HG03108 (cell line): ENCODE data around the gene CD83.

Source experiments
- ATAC-seq: cut with Tn5 transposase; IDR thresholded peaks from one replicate; pipeline ENCODE4 v1.9.1; 2021; ENCODE audit warnings: moderate library complexity; ENCODE audit not compliant: unreplicated experiment

CD83 gene

DNA sequence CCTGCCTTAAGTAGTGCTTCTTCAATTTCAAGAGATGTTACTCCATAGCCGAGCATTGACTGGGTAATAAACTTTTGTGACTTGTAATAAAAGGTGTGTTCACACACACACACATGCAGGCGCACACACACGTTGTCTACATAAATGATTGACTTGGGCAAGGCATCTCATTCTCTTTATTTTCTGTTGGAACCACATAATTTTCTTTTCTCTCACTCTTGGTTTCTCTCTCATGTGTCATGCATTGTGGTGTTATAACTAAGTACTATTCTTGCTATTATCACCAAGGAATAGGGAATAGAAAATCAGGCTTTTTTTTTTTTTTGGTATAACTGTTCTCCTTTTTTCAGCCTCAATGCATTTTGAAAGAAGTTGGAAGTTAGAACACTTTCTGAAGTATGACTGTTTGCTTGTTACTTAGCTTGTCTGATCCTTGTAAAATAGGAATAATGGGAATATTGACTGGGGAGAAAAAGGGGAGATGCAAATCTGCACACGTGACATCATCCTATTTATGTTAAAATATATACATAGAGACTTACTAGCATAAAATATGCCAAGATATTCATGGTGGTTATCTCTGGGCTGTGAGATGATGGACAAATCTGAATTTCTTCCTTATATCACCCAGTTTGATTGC, 26.1 kb upstream of the CD83 start:
- ATAC-seq = no peak

DNA sequence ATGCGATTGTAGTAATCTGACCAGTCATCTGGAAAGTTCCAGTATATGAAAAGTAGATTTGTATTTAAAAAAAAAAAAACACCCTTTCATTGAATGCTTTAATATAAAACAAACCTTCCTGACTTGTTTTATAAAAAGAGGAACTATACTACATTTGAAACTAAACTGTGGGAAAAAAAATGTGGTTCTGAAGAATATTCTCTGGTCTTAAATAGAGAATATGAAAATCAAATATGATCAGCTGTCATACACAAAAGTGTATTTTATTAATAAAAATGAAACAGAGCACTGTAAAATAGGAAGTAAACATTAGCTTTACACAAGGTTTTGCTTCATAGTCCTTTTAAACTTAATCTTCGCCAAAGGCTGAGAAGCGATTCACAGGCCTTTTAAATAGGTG, 25.3 kb upstream of the CD83 start:
- ATAC-seq = no peak

DNA sequence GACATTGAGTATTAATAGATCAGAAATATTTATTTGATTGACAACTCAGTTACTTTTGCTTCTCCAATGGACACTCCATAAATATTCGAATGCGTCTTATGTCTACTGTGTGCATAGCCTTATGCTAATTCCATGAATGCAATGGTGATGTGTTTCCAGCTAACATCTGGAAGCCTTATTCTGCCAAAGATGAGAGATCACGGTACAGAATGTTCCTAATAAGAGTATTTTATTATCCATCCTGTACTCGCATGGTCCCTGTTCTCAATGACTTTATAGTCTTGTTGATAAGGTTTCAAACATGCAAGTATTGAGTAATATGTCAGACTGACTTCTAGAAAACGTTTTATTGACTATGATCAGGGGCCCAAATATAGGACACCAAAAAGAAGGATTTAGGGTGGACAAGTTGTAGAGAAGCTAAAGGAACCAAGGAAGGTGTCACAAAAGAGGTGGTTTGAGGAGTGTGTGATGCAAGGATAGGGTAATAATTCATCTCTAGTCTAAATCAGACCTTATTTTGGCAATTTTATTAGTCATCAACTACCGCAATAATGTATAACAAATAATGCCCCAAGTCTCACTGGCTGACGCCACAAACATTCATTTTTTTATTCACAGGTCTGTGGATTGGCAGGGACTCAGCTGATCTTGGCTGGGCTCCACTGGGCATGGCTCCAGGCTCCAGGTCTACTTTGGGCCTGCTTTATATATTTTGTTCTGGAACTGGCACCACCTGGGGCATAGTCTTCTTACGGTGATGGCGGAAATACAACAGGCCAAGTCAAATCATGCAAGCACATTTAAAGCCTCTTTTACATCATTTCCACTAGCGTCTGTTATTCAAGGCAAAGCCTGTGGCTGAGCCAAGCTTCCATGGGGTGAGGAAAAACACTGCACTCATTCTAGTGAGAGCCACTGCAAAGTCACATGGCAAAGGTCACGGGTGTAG, 24.5 kb upstream of the CD83 start:
- ATAC-seq = no peak

DNA sequence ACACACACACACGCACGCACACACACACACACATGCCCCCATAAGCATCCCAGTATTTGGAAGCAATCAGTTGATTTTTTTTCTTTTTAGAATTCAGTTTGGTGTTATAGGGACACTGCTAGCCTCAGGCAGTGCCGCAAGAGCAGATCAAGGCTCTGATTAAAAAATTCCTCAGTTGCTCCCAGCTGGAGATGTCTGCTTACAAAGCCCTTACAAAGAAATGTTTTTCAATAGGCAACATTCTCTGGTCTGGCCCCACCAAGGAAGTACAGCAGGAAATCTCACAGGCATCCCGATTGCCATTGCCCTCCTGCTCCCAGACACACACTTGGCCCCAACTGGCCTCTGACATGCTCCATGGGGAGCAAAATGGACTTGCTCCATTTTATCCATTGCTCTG, 22.9 kb upstream of the CD83 start:
- no peak for ATAC-seq

DNA sequence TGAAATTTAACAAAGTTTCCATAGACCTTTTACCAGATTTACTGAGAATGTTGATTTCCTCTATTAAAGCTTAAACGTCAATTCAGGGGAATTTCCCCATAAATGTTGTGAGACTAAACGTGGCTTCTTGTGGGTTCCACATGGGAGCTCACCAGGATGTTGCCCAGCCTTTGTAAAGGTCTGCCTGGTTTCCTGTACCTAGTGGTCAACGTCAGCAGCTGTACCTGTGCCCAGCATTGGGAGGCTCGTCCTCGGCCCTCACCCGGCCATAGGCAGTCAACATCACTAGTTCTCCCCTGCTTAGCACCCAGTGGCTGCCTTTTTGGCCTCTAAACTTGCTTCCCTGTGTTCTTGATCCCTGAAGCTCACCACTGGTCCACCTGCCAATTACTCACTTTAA, 22.1 kb upstream of the CD83 start:
- peak; percentile 66 for ATAC-seq

DNA sequence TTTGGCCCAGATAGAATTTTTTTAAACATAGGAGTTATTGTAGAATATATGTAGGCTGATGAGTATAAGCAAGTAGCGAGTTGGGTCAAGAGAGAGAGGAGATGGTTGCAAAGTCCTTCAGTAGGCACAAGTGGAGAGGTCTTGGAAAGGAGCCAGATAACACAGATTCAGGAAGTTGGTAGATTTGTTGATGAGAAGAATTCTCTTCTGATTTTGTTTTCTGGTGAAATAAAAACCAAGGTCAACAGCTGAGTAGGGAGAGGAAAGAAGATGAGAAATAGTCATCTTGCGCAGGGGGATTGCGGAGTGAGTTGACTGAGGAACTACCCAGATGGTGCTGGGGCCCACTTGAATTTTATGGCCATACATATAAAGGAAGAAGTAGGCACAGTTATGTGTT, 17.4 kb upstream of the CD83 start:
- ATAC-seq = no peak

DNA sequence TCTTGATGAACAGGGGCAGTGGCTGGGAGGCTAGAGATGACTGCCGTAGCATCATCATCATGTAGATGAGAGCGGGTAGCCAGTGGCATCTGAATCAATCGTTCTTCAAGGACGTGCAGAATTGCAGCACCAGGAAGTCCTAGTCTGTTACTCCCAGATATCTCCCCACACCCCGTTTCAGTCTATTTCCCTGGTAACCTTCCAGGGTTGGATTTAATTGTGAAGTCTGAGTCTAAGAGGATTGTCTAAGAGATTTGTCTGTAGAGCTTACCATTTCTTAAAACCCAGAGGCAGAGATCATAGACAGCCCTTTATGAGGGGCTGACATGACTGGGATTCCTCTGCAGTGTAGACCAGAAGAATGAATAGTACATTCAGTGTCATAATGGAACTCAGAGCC, 16.6 kb upstream of the CD83 start:
- no peak for ATAC-seq

DNA sequence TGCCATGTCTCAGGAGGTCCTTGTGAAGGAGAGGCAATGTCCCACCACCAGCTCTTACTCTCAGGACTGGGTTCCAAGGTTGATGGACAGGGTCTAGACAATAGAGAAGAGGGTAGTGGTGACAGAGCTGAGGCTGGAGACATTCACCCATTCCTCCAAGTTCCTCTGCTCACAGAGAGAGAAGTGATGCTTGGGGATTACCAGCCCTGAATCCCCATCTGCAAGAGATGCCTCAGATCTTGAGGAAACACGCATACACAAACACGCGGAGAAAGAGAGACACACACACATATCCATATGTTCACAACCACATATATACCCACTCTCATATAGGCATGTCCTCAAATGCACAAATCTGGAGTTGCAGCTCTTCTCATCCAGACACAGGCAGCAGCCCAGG, 15.2 kb upstream of the CD83 start:
- no peak for ATAC-seq

DNA sequence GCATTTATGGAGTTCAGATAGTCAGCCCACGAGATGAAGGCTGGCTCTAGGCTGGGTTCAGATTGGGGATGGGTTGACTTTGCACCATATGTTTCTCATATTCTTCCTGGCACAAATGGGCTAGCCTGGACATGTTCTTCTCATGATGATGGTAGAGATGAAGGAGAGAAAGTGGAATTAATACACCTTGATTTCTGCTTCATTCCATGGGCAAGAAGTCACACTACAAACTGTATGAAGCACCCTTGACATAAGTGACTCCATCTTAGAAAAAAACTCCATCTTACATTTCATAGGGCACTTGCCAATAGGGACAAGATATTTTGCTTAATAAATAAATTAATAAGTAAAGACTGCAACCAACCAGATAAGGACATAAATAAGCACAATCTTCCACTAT, 12.0 kb upstream of the CD83 start:
- ATAC-seq = no peak

DNA sequence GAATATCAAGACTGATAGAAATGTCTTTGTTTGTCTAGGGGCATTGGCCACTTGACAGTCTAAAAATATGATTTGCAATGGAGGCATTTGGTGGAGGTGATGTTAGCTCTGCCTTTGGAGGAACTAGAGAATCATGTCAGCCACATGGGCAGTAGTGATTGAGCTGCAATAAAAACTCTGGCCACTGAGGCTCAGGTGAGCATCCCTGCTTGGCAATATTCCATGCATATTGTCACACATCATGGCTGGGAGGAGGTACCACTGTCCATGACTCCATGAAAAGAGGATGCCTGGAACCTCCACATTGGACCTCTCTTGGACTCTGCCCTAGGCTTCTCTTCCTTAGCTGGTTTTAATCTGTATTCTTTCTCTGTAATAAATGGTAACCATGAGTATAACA, 10.6 kb upstream of the CD83 start:
- no peak for ATAC-seq

DNA sequence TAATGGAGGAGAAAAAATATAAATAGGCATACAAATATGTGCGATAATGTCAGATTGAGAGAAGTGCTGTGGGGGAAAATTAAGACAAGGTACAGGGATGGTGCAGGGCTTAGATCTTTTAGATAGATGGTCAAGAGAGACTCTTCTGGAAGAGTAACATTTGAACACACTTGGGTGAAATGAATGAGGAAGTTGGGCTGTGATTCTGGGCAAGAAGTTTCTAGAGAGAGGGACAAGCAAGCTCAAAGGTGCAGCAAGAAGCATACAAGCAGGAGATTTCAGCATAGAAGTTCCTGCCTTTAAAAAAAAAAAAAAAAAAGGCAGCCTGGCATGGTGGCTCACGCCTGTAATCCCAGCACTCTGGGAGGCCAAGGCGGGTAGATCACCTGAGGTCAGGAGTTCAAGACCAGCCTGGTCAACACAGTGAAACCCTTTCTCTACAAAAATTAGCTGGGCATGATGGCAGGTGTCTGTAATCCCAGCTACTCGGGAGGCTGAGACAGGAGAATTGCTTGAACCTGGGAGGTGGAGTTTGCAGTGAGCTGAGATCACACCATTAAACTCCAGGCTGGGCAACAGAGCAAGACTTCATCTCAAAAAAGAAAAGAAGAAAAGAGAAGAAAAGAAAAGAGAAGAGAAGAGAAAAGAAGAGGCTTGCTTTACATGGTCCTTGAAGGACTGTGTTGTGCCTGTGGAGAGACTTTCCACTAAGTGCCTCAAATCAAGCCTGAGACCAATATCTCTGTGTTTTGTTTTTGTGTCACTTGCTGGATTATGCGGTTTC, 9.7 kb upstream of the CD83 start:
- no peak for ATAC-seq

DNA sequence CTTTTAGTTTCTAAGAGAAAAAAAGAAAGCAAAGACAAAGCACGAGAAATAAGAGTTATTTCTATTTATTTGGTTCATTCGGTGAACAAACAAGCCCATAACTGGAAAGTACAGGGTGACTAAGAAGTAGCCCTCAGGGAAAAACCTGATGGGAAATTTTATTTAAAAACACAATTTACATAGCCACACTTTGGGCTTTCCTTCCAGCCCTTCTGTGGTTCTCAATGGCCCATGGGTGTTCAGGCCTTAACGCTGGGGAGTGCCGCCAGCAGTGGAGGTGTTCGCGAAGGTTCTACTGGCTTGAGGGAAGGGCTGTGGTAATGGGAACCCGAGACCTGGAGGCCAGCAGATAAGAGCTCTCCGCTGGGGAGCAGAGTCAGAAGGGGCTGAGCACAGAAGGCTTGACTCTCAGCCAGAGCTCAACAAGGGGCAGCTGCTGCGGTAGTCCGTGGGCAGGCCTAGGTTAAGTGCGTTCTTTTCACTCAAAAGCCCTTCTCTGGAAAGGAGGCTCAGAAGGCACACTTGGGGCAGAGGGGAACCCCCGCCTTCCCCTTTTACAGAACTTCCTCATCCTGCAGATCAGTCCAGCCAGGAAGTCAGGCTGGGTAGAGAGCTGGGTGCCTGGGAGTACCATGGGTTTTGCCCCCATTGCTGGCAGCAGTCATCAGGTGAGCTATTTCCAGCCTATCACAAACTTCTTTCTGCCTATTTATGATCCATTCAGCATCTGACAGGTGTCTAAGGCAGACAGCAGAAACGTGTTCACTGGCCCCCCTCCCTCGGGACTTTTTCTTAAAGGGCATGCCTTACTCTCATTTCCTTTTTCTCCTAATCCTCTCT, 8.8 kb upstream of the CD83 start:
- peak; percentile 64 for ATAC-seq

DNA sequence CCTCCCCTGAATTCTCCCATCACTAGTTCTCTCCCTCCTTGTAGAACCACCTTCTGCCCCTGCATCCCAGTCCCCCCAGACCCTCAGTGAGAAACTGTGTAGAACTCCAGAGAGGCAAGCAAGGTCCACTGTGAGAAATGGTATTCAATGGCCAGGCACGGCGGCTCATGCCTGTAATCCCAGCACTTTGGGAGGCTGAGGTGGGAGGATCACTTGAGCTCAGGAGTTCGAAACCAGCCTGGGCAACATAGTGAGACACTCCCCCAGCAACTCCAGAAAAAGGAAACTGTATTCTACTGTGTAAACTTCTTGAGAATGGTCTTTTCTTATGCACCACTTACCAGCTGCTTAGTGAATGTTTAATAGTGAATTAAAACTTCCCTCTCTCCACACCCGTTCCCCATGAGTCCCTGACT, 8.2 kb upstream of the CD83 start:
- ATAC-seq = peak; percentile 8

DNA sequence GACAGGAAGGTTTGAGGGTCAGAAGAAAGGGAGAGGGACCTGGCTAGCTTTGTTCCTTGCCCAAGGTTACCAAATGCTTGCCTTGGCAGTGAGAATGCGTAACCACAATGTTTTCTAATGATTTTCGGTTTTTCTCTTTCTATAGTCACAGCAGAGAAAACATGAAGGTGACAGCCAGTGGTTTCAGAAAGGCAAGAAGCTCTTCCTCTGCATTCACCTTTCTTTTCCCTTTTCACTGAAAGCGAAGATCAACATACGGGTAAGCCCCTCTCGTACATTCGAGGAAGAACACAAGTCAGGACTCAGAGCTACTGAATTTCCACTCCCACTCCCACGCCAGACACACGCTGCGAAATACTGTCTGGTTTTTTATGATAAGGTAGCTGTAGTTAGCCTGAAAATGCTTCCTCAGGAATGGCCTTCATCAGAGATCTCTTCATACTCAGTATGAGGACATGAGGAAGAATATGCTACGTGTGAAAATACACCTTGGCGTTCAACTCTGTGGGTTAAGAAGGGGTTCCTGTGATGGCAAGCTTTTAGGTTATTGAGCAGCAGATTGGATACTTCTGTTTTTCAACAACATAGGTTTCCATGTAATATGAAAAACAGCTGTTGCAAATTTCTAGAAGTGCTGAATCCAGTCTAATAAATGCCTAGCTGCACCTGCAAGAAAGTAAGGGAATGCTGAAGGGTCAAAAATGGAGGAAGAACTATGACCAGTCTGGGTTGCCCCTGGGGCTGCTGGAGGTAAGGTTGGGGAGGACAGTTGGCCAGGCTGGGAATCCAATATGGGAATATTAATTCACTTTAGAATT, 7.4 kb upstream of the CD83 start:
- ATAC-seq = peak; percentile 48

DNA sequence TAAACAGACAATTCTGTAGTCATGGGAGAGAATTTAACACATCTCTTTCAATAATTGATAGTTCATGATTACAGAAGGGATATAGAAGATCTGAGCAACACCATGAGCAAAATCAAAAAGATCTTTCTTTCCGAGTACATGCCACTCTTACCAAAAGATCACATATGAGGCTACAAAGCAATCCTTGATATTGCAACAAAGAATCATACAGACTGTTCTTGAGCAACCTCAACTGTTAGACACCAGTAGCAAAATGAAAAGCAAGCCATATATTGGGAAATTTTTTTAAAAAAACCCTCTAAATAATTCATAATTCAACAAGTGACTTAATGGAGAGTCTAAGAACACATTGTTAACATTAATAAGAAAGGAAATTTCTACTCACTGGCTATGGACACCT, 3.6 kb upstream of the CD83 start:
- ATAC-seq = no peak

DNA sequence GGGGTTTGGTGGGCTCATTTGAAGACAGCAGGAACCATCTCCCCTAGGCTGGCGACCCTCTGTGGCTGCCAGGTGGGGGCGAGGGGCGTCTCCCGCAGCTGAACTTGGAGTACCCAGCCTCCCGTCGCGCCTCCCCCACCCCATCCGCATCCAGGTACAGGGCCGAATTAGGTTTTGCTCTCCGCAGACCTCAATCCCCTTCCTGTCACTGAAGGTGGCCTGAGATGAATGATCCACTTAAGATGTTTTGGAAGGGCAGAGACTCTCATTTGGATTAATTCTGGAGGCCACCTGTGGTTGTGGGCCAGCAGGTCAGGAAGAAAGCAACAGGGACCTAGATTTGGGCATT, 493 bp downstream of the CD83 start:
- peak; percentile 1 for ATAC-seq

DNA sequence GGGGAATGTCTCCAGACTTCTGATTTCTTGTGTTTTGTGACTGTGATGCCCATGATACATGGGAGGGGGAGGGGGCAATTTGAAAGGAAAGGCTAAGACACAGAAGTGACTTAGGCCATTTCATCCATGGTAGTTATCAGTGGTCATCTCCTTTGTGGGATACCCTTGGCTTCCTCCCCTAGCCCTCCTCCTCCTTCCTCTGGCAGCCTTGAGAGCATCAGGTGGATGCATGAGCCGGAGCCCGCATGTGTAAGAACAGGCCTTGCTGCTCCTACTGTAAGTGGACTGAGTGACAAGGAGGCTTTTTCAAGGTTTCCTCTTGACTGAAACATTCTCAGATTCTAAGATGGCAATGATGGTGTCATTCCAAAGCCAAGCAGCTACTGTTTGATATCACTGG, 874 bp downstream of the CD83 start:
- no peak for ATAC-seq

DNA sequence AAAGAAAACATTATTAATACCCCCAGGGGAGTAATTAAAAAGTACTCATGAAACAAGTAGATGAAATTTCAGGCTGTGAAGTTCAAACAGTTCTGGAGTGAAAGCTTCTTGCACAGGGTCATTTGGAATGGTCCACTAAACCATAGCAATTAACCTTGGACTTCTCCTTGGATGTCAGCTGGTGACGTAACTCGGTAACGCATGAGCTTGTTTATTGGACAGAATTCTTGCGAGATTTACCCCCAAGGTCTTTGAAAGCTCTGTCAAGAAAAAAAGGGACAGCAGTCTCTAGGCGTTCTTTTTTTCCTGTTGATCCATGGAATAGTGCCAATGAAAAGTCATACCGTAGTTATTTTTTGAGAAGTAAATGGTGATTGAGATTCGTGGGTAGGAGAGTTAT, 2.2 kb downstream of the CD83 start:
- no peak for ATAC-seq

DNA sequence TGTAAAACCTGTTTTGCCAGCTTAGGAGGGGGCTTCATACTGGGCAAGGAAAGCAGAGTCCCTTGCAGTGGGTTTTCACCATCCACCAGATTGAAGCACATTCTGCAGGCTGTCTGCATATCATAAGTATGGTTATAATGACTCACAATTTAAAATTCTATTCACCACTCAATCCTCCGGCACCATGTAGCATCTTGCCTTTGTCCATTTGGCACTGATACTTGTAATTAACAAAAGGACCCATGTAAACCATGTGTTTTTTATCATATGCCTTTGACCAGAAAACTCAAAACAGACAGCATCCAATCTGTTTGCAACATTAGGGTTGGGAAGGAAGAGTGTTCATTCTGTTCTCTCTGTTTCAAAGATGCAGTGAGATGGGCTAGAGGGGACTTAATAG, 3.0 kb downstream of the CD83 start:
- no peak for ATAC-seq

DNA sequence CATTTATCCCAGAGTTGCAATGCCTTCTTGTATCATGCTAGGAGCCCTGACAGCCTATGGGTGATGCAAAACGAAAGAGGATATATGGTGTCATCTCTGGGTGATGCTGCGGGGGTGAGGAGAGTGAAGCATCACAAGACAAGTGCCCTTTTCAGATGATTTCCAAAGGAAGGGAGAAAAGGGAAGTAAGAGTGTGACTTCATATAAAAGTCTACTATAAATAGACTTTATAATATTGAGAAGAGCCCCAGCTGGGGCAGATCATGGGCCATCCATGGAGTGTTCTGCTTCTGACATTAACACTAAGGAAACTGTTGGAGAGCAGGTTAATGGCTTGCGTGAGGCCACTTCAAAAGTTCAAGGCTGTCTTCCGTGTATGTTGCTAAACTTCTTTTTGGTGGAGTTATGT, 4.4 kb downstream of the CD83 start:
- peak; percentile 55 for ATAC-seq
